Gastroesophageal sphincter (tissue), 3 donors: Measurements from ENCODE around the gene SNX1.

Experiments
- CTCF ChIP-seq, 4 experiments: fragments of 200-600 bp in 2 of 4; fragments of 450-650 bp in 2 of 4; sonication (generic) in 1 of 4; IDR thresholded peaks; one replicate each; pipeline ENCODE4 v1.5.1; 2017 to 2019; ENCODE audit warnings: antibody characterized with exemption in 4 of 4, mild to moderate bottlenecking in 2 of 4, moderate library complexity in 2 of 4
- EP300 ChIP-seq: sonication (generic); formaldehyde crosslinking; IDR thresholded peaks from one replicate; pipeline ENCODE4 v1.6.1; 2017; ENCODE audit warnings: antibody characterized with exemption, mild to moderate bottlenecking

GRCh38 chr15:64148168-64148567 lies 52.4 kb downstream of the SNX1 start:
- TF ChIP-seq CTCF (IDR thresholded peaks at IDR 0.05), result no peak
- TF ChIP-seq EP300, result no peak
